GM19452 (cell line): ENCODE measurements around the gene RFC5.
"Not testable (repeated sequence)": the region's sequence is repeated elsewhere in the genome, so short reads cannot be mapped to it uniquely, and the experiment has no call there.

ENCODE experiments used
- ATAC-seq: cut with Tn5 transposase; IDR thresholded peaks from one replicate; pipeline ENCODE4 v1.9.1; 2021; ENCODE audit not compliant: unreplicated experiment

Gene RFC5

GRCh38 chr12:118070650-118071049 is 54.1 kb downstream of the RFC5 start:
- ATAC-seq: no peak

- ATAC-seq: no peak
Measured at GRCh38 chr12:118073768-118074167, 57.3 kb downstream of the RFC5 start.

- not testable (repeated sequence) for ATAC-seq
Measured at GRCh38 chr12:118081521-118081920, 65.0 kb downstream of the RFC5 start.
